OCI-LY3 (cell line): ENCODE measurements around the gene RNF152.

Experiments
- EZH2phosphoT487 ChIP-seq: fragments of 200-600 bp; shearing (Covaris generic); IDR thresholded peaks from 2 replicates; pipeline ENCODE4 v1.6.1; 2018; ENCODE audit warnings: antibody characterized with exemption, mixed run types, low read depth
- TF ChIP-seq, protein P1 (sequence below): fragments of 200-600, 300-600 bp; sonication (generic); IDR thresholded peaks from 2 replicates; pipeline ENCODE4 v1.5.1; 2014; ENCODE audit warnings: antibody characterized with exemption, low read length, low read depth

DNA sequence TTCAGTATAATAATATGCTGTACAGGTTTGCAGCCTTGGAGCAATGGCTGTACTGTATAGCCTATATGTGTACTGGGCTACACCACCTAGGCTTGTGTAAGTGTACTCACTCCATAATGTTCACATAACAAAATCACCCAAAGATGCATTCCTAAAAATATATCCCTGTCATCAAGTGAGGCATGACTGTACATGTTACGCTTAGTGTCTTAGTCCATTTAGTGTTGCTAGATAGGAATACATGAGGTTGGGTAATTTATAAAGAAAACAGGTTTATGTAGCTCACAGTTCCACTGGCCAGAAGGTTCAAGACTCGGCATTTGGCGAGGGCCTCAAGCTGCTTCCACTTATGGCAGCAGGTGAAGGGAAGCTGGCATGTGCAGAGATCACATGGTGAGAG is 31.4 kb downstream of the RNF152 start:
- no peak for TF ChIP-seq EZH2phosphoT487
- TF ChIP-seq, protein P1, sequence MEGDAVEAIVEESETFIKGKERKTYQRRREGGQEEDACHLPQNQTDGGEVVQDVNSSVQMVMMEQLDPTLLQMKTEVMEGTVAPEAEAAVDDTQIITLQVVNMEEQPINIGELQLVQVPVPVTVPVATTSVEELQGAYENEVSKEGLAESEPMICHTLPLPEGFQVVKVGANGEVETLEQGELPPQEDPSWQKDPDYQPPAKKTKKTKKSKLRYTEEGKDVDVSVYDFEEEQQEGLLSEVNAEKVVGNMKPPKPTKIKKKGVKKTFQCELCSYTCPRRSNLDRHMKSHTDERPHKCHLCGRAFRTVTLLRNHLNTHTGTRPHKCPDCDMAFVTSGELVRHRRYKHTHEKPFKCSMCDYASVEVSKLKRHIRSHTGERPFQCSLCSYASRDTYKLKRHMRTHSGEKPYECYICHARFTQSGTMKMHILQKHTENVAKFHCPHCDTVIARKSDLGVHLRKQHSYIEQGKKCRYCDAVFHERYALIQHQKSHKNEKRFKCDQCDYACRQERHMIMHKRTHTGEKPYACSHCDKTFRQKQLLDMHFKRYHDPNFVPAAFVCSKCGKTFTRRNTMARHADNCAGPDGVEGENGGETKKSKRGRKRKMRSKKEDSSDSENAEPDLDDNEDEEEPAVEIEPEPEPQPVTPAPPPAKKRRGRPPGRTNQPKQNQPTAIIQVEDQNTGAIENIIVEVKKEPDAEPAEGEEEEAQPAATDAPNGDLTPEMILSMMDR, result no peak
